Smooth muscle cell (in vitro differentiated cells): ENCODE measurements around the gene RGS7. TPM values are rescaled to one million over a fixed set of nuclear protein-coding genes. Genes with fewer than 3 reads are reported as not detected.

Experiments used
- DNase-seq: peaks from one replicate; lab custom pipeline; 2025; ENCODE audit not compliant: unreplicated experiment; lab: John Stamatoyannopoulos, UW
- H2AFZ ChIP-seq: fragments of 200-600 bp; sonication (generic); 2 replicates; pipeline ENCODE4 v1.6.0; 2016; ENCODE audit warnings: antibody characterized with exemption, low read depth, mild to moderate bottlenecking
- H3F3A ChIP-seq: fragments of 200-600 bp; sonication (generic); 2 replicates; pipeline ENCODE4 v1.6.0; 2017; ENCODE audit warnings: antibody characterized with exemption, low read depth
- H3K27ac ChIP-seq: fragments of 200-600 bp; sonication (generic); 2 replicates; pipeline ENCODE4 v1.5.1; 2016; ENCODE audit warnings: low read depth, mild to moderate bottlenecking
- H3K27me3 ChIP-seq: fragments of 200-600 bp; sonication (generic); 2 replicates; pipeline ENCODE4 v1.6.1; 2016; ENCODE audit warnings: low read depth, mild to moderate bottlenecking
- H3K36me3 ChIP-seq: fragments of 200-600 bp; sonication (generic); 2 replicates; pipeline ENCODE4 v1.5.1; 2016; ENCODE audit warnings: low read depth
- H3K4me1 ChIP-seq: fragments of 200-600 bp; sonication (generic); 2 replicates; pipeline ENCODE4 v1.5.1; 2016; ENCODE audit warnings: low read depth
- H3K4me2 ChIP-seq: fragments of 200-600 bp; sonication (generic); 2 replicates; pipeline ENCODE4 v1.6.0; 2016; ENCODE audit warnings: mild to moderate bottlenecking
- H3K4me3 ChIP-seq: fragments of 200-600 bp; sonication (generic); 2 replicates; pipeline ENCODE4 v1.5.1; 2016; ENCODE audit warnings: mild to moderate bottlenecking
- H3K79me2 ChIP-seq: fragments of 200-600 bp; sonication (generic); 2 replicates; pipeline ENCODE4 v1.6.0; 2016; ENCODE audit warnings: low read depth, mild to moderate bottlenecking
- H3K9ac ChIP-seq: fragments of 200-600 bp; sonication (generic); 2 replicates; pipeline ENCODE4 v1.6.0; 2016; ENCODE audit warnings: low read depth
- H3K9me3 ChIP-seq: fragments of 200-600 bp; sonication (generic); replicated peaks from 2 replicates; pipeline ENCODE4 v1.5.1; 2016; ENCODE audit warnings: low read depth
- H4K20me1 ChIP-seq: fragments of 200-600 bp; sonication (generic); 2 replicates; pipeline ENCODE4 v1.6.0; 2016; ENCODE audit warnings: low read depth
- CTCF ChIP-seq: fragments of 200-600 bp; sonication (generic); IDR thresholded peaks from 2 replicates; pipeline ENCODE4 v1.5.1; 2017; ENCODE audit warnings: borderline replicate concordance, mild to moderate bottlenecking, antibody characterized with exemption; ENCODE audit not compliant: insufficient read depth, poor library complexity, severe bottlenecking
- WGBS: methylation state at CpG from one replicate; pipeline ENCODE4 v1.1.7; 2016; ENCODE audit warnings: low lambda C conversion rate; 5-methylcytosine and 5-hydroxymethylcytosine counted together
- polyA plus RNA-seq: library from polyadenylated mRNA; unstranded; fragments of >200 nt; fragmentation: Nextera tagmentation; extraction: Ambion mirVana; gene quantifications from 2 replicates; pipeline ENCODE4 v1.2.1, GENCODE V29; 2016
- total RNA-seq: library from RNA; depleted of rRNA; stranded (reverse); fragments of >200 nt; gene quantifications from 2 replicates; pipeline ENCODE4 v1.2.3, GENCODE V29; 2014

Gene RGS7
- total RNA-seq (not detected in 2 replicates), polyA plus RNA-seq (0.16 TPM in 1 of 2 replicates, not detected in the other)

GRCh38 chr1:241356519-241357365 is at the start of gene RGS7:
TSS of gene RGS7 (minus strand) at chr1:241357205.
- Histone ChIP-seq H3K36me3 (no peaks in the 10 kb centered on the region), H3K27me3 (peaks cover 67% of the 10 kb centered on the region), H3K4me1 (no peaks in the 10 kb centered on the region), H4K20me1 (no peaks in the 10 kb centered on the region), H3K4me3 (peak within 1 kb of the TSS; percentile 71), H3F3A (no peaks in the 10 kb centered on the region), H3K79me2 (no peaks in the 10 kb centered on the region), H3K27ac (no peak within 1 kb of the TSS), H3K9me3 (no peaks in the 10 kb centered on the region), H3K9ac (no peak within 1 kb of the TSS), H2AFZ (peak within 1 kb of the TSS; percentile 54), H3K4me2 (peak within 1 kb of the TSS; percentile 94)
- under 1% methylated on average over 56 of the region's 105 CpGs for WGBS
- no peak for TF ChIP-seq CTCF
- DNase-seq, result no peak

- 98% methylated on average over 3 of the region's 3 CpGs for WGBS
- Histone ChIP-seq H3K27ac (no peak overlapping the region), H3K79me2 (no peaks in the 10 kb centered on the region), H4K20me1 (no peaks in the 10 kb centered on the region), H3K4me3 (no peak overlapping the region), H3K27me3 (peaks cover 22% of the 10 kb centered on the region), H3K4me1 (no peaks in the 10 kb centered on the region), H3K9ac (no peak overlapping the region), H3K36me3 (no peaks in the 10 kb centered on the region), H3K4me2 (no peak overlapping the region), H3K9me3 (no peaks in the 10 kb centered on the region), H3F3A (no peaks in the 10 kb centered on the region), H2AFZ (no peak overlapping the region)
- no peak for TF ChIP-seq CTCF
- no peak for DNase-seq
Measured at GRCh38 chr1:241406421-241406820, 49.4 kb upstream of the RGS7 start.

- WGBS, result 97% methylated on average over 6 of the region's 6 CpGs
- H3F3A ChIP-seq, result no peaks in the 10 kb centered on the region
- no peak for DNase-seq
- H3K4me1 ChIP-seq, result peaks cover 3% of the 10 kb centered on the region
- no peaks in the 10 kb centered on the region for H3K36me3 ChIP-seq
- H2AFZ ChIP-seq, result no peak overlapping the region
- H4K20me1 ChIP-seq, result no peaks in the 10 kb centered on the region
- no peak overlapping the region for H3K4me2 ChIP-seq
- no peaks in the 10 kb centered on the region for H3K79me2 ChIP-seq
- no peaks in the 10 kb centered on the region for H3K9me3 ChIP-seq
- peaks cover 19% of the 10 kb centered on the region for H3K27me3 ChIP-seq
- TF ChIP-seq CTCF, result no peak
- H3K4me3 ChIP-seq, result no peak overlapping the region
- no peak overlapping the region for H3K9ac ChIP-seq
- no peak overlapping the region for H3K27ac ChIP-seq
Measured at GRCh38 chr1:241401156-241401555, 44.2 kb upstream of the RGS7 start.
